Esophagus squamous epithelium (tissue), 4 donors: ENCODE results near the gene IRF2.

Experiments used
- POLR2A ChIP-seq, 4 donors: fragments of 450-650 bp; IDR thresholded peaks; one replicate each; pipeline ENCODE4 v1.6.1; 2017; ENCODE audit warnings: antibody characterized with exemption in 4 of 4, mild to moderate bottlenecking in 4 of 4, moderate library complexity in 3 of 4
- TF ChIP-seq, protein P1 (sequence below), 6 experiments: fragments of 450-650 bp in 4 of 6; fragments of 200-600 bp in 2 of 6; sonication (generic) in 2 of 6; IDR thresholded peaks; one replicate each; pipeline ENCODE4 v1.5.1; 2016 to 2019; ENCODE audit warnings: antibody characterized with exemption in 6 of 6, mild to moderate bottlenecking in 4 of 6, moderate library complexity in 4 of 6

DNA sequence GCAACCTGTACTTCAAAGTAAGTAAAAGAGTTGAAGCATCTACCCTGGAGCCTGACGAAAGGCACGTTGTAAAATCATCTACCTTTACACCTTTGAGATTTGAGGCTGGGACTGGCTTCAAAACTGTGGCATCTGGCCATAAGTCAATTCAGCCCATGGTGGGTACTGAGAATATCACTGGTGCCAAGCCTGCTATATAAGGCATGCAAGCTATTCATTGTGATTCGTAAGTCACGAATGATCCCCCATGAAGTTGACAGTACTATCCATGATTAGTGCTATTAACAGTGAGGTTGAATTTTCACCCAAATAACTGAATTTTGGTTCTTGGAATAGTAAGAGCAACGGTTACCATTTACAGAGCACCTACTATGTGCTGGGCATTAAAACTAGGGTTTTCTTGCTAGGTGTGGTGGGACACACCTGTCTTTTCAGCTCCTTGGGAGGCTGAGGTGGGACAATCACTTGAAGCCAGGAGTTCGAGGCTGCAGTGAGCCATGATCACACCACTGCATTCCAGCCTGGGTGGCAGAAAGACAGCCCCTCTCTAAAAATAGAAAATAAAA, 39.8 kb downstream of the IRF2 start:
- TF ChIP-seq, protein P1, sequence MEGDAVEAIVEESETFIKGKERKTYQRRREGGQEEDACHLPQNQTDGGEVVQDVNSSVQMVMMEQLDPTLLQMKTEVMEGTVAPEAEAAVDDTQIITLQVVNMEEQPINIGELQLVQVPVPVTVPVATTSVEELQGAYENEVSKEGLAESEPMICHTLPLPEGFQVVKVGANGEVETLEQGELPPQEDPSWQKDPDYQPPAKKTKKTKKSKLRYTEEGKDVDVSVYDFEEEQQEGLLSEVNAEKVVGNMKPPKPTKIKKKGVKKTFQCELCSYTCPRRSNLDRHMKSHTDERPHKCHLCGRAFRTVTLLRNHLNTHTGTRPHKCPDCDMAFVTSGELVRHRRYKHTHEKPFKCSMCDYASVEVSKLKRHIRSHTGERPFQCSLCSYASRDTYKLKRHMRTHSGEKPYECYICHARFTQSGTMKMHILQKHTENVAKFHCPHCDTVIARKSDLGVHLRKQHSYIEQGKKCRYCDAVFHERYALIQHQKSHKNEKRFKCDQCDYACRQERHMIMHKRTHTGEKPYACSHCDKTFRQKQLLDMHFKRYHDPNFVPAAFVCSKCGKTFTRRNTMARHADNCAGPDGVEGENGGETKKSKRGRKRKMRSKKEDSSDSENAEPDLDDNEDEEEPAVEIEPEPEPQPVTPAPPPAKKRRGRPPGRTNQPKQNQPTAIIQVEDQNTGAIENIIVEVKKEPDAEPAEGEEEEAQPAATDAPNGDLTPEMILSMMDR (IDR thresholded peaks at IDR 0.05) = no peak
- no peak for TF ChIP-seq POLR2A (IDR thresholded peaks at IDR 0.05)
